SK-N-SH treated with all-trans-retinoic acid at 6 μM for 48 hours (cell line): Measurements from ENCODE around the gene WNK2.

ENCODE experiments used
- ARNTL ChIP-seq: fragments of 450-650 bp; formaldehyde crosslinking; IDR thresholded peaks from 2 replicates; pipeline ENCODE4 v1.5.0; 2020; ENCODE audit warnings: low read depth, mild to moderate bottlenecking, moderate library complexity, borderline replicate concordance
- GLIS3 ChIP-seq: fragments of 250-450 bp; sonication (Bioruptor Pico); IDR thresholded peaks from 2 replicates; pipeline ENCODE4 v1.5.0; 2020; ENCODE audit warnings: mild to moderate bottlenecking, moderate library complexity
- ISL1 ChIP-seq: fragments of 250-450 bp; sonication (Bioruptor Pico); IDR thresholded peaks from 2 replicates; pipeline ENCODE4 v2.1.2; 2022; ENCODE audit warnings: mild to moderate bottlenecking, moderate library complexity
- TCF4 ChIP-seq: fragments of 250-450 bp; sonication (Bioruptor Pico); IDR thresholded peaks from 2 replicates; pipeline ENCODE4 v1.8.0; 2021; ENCODE audit warnings: mild to moderate bottlenecking, moderate library complexity, borderline replicate concordance
- TOX ChIP-seq: fragments of 250-450 bp; sonication (Bioruptor Pico); IDR thresholded peaks from 2 replicates; pipeline ENCODE4 v1.8.0; 2021; ENCODE audit warnings: mild to moderate bottlenecking, moderate library complexity, borderline replicate concordance
- ZFP3 ChIP-seq: fragments of 250-450 bp; sonication (Bioruptor Pico); IDR thresholded peaks from 2 replicates; pipeline ENCODE4 v1.5.0; 2020; ENCODE audit warnings: mild to moderate bottlenecking, moderate library complexity
- ZNF70 ChIP-seq: fragments of 450-650 bp; formaldehyde crosslinking; IDR thresholded peaks from 2 replicates; pipeline ENCODE4 v1.5.0; 2020; ENCODE audit warnings: mild to moderate bottlenecking, moderate library complexity
- TF ChIP-seq, protein P1 (sequence below): fragments of 250-450 bp; sonication (Bioruptor Pico); IDR thresholded peaks from 2 replicates; pipeline ENCODE4 v1.8.0; 2021; ENCODE audit warnings: low read depth, mild to moderate bottlenecking, moderate library complexity, borderline replicate concordance
- TF ChIP-seq, protein P2 (sequence below): fragments of 250-450 bp; sonication (Bioruptor Pico); IDR thresholded peaks from 2 replicates; pipeline ENCODE4 v1.8.0; 2020; ENCODE audit warnings: mild to moderate bottlenecking, moderate library complexity, borderline replicate concordance

DNA sequence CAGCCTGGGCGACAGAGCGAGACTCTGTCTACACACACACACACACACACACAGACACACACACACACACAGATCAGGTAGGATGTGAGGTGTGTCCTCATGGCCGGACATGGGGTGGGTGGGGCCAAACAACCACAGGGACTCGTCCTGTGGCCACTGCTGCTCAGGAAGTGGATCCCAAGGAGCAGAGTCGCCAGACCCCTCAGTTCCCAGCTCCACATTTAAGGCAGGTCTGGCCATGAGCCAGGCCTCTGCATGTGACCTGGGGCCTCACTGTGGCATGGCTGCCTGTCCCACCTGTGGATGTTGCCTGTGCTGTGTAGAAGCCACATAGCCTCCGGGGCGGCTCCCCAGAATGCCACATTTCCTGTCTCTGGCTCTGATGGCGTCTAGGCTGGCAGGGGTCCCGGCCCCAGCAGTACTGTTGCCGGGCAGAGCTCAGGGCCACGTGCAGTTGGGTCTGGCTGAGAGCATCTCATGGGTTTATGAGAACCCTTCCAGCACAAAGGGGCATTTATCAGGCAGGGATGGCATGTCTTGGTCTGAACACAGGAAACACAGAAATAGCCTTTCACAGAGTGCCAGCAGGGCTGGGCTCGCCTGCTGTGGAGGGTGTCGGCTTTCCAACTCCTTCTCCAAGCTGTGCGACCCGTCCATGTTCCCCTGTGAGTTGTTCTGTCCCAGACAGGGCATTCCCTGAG lies 40.0 kb upstream of the WNK2 start:
- TF ChIP-seq ISL1 (CRISPR knock-in tag) (no peak), TCF4 (CRISPR knock-in tag) (no peak), ZFP3 (CRISPR knock-in tag) (no peak), TOX (CRISPR knock-in tag) (no peak), GLIS3 (CRISPR knock-in tag) (no peak), ZNF70 (CRISPR knock-in tag) (no peak), ARNTL (CRISPR knock-in tag) (no peak)
- TF ChIP-seq, protein P1, sequence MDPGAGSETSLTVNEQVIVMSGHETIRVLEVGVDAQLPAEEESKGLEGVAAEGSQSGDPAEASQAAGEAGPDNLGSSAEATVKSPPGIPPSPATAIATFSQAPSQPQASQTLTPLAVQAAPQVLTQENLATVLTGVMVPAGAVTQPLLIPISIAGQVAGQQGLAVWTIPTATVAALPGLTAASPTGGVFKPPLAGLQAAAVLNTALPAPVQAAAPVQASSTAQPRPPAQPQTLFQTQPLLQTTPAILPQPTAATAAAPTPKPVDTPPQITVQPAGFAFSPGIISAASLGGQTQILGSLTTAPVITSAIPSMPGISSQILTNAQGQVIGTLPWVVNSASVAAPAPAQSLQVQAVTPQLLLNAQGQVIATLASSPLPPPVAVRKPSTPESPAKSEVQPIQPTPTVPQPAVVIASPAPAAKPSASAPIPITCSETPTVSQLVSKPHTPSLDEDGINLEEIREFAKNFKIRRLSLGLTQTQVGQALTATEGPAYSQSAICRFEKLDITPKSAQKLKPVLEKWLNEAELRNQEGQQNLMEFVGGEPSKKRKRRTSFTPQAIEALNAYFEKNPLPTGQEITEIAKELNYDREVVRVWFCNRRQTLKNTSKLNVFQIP (CRISPR knock-in tag) = no peak
- TF ChIP-seq, protein P2, sequence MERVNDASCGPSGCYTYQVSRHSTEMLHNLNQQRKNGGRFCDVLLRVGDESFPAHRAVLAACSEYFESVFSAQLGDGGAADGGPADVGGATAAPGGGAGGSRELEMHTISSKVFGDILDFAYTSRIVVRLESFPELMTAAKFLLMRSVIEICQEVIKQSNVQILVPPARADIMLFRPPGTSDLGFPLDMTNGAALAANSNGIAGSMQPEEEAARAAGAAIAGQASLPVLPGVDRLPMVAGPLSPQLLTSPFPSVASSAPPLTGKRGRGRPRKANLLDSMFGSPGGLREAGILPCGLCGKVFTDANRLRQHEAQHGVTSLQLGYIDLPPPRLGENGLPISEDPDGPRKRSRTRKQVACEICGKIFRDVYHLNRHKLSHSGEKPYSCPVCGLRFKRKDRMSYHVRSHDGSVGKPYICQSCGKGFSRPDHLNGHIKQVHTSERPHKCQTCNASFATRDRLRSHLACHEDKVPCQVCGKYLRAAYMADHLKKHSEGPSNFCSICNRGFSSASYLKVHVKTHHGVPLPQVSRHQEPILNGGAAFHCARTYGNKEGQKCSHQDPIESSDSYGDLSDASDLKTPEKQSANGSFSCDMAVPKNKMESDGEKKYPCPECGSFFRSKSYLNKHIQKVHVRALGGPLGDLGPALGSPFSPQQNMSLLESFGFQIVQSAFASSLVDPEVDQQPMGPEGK (CRISPR knock-in tag) = no peak
